K562 (cell line): ENCODE data around the gene FGD6. TPM values are rescaled to one million over a fixed set of nuclear protein-coding genes. Genes with fewer than 3 reads are reported as not detected.

Experiments used
- ARID1B ChIP-seq: fragments of 450-650 bp; IDR thresholded peaks from 2 replicates; pipeline ENCODE4 v1.6.1; 2016; ENCODE audit warnings: antibody characterized with exemption, mild to moderate bottlenecking, inconsistent platforms
- ARID4B ChIP-seq: sonication (generic); formaldehyde crosslinking; IDR thresholded peaks from 2 replicates; pipeline ENCODE4 v1.8.0; 2022; ENCODE audit warnings: mild to moderate bottlenecking, missing genetic modification reagents
- ATF4 ChIP-seq: fragments of 450-650 bp; formaldehyde crosslinking; IDR thresholded peaks from 2 replicates; pipeline ENCODE4 v1.4.0; 2022; ENCODE audit warnings: mild to moderate bottlenecking, moderate library complexity
- BDP1 ChIP-seq: IDR thresholded peaks from 3 replicates; pipeline ENCODE4 v1.6.1; 2011; ENCODE audit not compliant: insufficient read length, insufficient read depth
- BRD9 ChIP-seq: fragments of 450-650 bp; IDR thresholded peaks from 2 replicates; pipeline ENCODE4 v1.6.1; 2018; ENCODE audit warnings: low read depth; ENCODE audit not compliant: partially characterized antibody
- DMBX1 ChIP-seq: fragments of 250-450 bp; sonication (Bioruptor Pico); IDR thresholded peaks from 2 replicates; pipeline ENCODE4 v1.8.0; 2022; ENCODE audit warnings: inconsistent platforms, mild to moderate bottlenecking, moderate library complexity, borderline replicate concordance
- FOS ChIP-seq: IDR thresholded peaks from 3 replicates; pipeline ENCODE4 v1.6.1; 2011; ENCODE audit not compliant: insufficient read length; ENCODE audit errors: extremely low read depth
- GTF2E2 ChIP-seq: fragments of 200-800 bp; sonication (Bioruptor generic); IDR thresholded peaks from 2 replicates; pipeline ENCODE4 v1.6.1; 2016; ENCODE audit warnings: missing genetic modification characterization, missing compliant biosample characterization
- HOMEZ ChIP-seq: fragments of 250-450 bp; sonication (Bioruptor Pico); IDR thresholded peaks from 2 replicates; pipeline ENCODE4 v1.4.0; 2020; ENCODE audit warnings: mild to moderate bottlenecking, moderate library complexity
- RBM34 ChIP-seq: fragments of 200-400 bp; formaldehyde crosslinking; IDR thresholded peaks from 2 replicates; pipeline ENCODE4 v1.6.1; 2018; ENCODE audit warnings: low read length, borderline replicate concordance; ENCODE audit not compliant: insufficient read depth
- SREBF1 ChIP-seq: fragments of 150-350 bp; IDR thresholded peaks from 2 replicates; pipeline ENCODE4 v1.6.1; 2014; ENCODE audit warnings: antibody characterized with exemption, low read depth, low read length, borderline replicate concordance
- TCF3 ChIP-seq: sonication (generic); formaldehyde crosslinking; IDR thresholded peaks from 2 replicates; pipeline ENCODE4 v1.4.0; 2020; ENCODE audit warnings: mild to moderate bottlenecking, missing genetic modification reagents
- TEAD1 ChIP-seq, 2 experiments: fragments of 450-650 bp in 1 of 2; sonication (generic) in 1 of 2; formaldehyde crosslinking; IDR thresholded peaks; 2 replicates each; pipeline versions ENCODE4 v1.4.0 to v1.8.0; 2020 to 2022; ENCODE audit warnings: mild to moderate bottlenecking in 2 of 2, missing genetic modification reagents in 1 of 2
- USF1 ChIP-seq: sonication (generic); formaldehyde crosslinking; IDR thresholded peaks from 2 replicates; pipeline ENCODE4 v1.9.0; 2022; ENCODE audit warnings: mild to moderate bottlenecking, missing genetic modification reagents
- ZBTB5 ChIP-seq: fragments of 450-650 bp; IDR thresholded peaks from 2 replicates; pipeline ENCODE4 v1.6.1; 2017; ENCODE audit warnings: antibody characterized with exemption
- ZFX ChIP-seq: sonication (generic); formaldehyde crosslinking; IDR thresholded peaks from 2 replicates; pipeline ENCODE4 v1.8.0; 2022; ENCODE audit warnings: mild to moderate bottlenecking, missing genetic modification reagents, moderate library complexity
- ZNF133 ChIP-seq: fragments of 250-450 bp; sonication (Bioruptor Pico); IDR thresholded peaks from 2 replicates; pipeline ENCODE4 v1.4.0; 2020; ENCODE audit warnings: mild to moderate bottlenecking
- ZNF551 ChIP-seq: fragments of 250-450 bp; sonication (Bioruptor Pico); IDR thresholded peaks from 2 replicates; pipeline ENCODE4 v1.5.0; 2021; ENCODE audit warnings: mild to moderate bottlenecking, moderate library complexity
- polyA plus RNA-seq, 8 experiments: library from polyadenylated mRNA; depleted of rRNA in 4 of 8; stranded (reverse) in 5 of 8; unstranded in 3 of 8; fragments of >200 nt; fragmentation: Nextera tagmentation in 2 of 8; fragmentation: Illumina TruSeq in 1 of 8; extraction: Ambion mirVana in 2 of 8; extraction: Trizol in 1 of 8; gene quantifications; 2 replicates each; pipeline versions ENCODE4 v1.2.1 to v1.2.3, GENCODE V29; 2011 to 2014; ENCODE audit warnings: inconsistent platforms in 1 of 8, missing spikeins in 1 of 8
- total RNA-seq, 7 experiments: library from RNA; depleted of rRNA in 6 of 7; stranded (reverse); fragments of >200 nt in 6 of 7; fragmentation: Illumina TruSeq in 2 of 7; extraction: Trizol in 2 of 7; gene quantifications; 2 replicates each; pipeline versions ENCODE4 v1.2.1 to v1.2.3, GENCODE V29; 2011 to 2021; ENCODE audit warnings: low replicate concordance in 1 of 7

The FGD6 gene
- total and polyA plus RNA-seq, 9 of the 15 experiments (the other 6 are each of a cell fraction or from before 2014, with no cell fraction given) = 1.5 to 11.1 (median 5.8) TPM

- TF ChIP-seq DMBX1 (no peak), TCF3 (CRISPR knock-in tag) (no peak), SREBF1 (no peak), ARID4B (no peak; the same call in 1 of the 2 replicates), BDP1 (no peak), ARID1B (no peak; the same call in 1 of the 2 replicates), GTF2E2 (peak; percentile 78; the same call in 1 of the 2 replicates), BRD9 (peak; percentile 40), USF1 (CRISPR knock-in tag) (peak; percentile 32; the same call in 1 of the 2 replicates), ZNF133 (CRISPR knock-in tag) (no peak), RBM34 (no peak), FOS (no peak), ATF4 (CRISPR knock-in tag) (no peak), HOMEZ (no peak), TEAD1 (CRISPR knock-in tag; IDR thresholded peaks at IDR 0.05) (peak in 1 of 2 experiments; percentile 77; a peak in 1 of 4 replicates), ZNF551 (CRISPR knock-in tag) (no peak), ZBTB5 (no peak), ZFX (peak; percentile 68)
Observed at GRCh38 chr12:95072900-95073697, 144.2 kb downstream of the FGD6 start, which contains the start of gene NR2C1 (continued).
